ENCODE measurements around the gene OR6T1. TPM values are rescaled to one million over a fixed set of nuclear protein-coding genes. Genes with fewer than 3 reads are reported as not detected.
A peak's percentile ranks its signal among the peaks of the same experiment; 100 is the strongest.

Gene OR6T1
- total and polyA plus RNA-seq, 9 of the 15 experiments (the other 6 are each of a cell fraction or from before 2014, with no cell fraction given), result not detected

DNA sequence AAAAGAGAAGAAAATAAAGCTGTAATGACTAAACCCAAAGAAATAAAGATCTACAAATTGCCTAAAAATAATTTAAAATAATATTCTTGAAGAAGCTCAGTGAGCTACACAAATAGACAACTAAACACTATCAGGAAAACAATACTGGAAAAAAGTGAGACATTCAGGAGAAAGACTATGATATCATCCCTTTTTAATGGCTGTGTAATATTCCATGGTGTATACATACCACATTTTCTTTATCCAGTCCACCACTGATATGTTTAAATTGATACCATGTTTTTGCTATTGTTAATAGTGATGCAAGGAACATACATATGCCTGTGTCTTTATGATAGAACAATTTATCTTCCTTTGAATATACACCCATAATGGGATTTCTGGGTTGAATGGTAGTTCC lies 13.1 kb upstream of the OR6T1 start:
- no peak for FAIRE-seq
- no peak overlapping the region for H3K27ac ChIP-seq (ENCODE audit: extremely low read depth, low read depth, low read length)
- ATAC-seq, result no peak

More for the DNA sequence above, 13.1 kb upstream of the OR6T1 start:
- no peak overlapping the region for H2AFZ ChIP-seq (ENCODE audit: low read depth, low read length)
- POLR2A ChIA-PET, result interaction anchor here (1.1 kb wide), 1 partner anchor 13 kb away, joined by 3 read pairs; the partner anchor contains the start of gene OR6T1
- H3K4me3 ChIP-seq, result no peak overlapping the region
- no peak overlapping the region for H3K9ac ChIP-seq (ENCODE audit: insufficient read depth in 1 of 2, low read depth in 2 of 2, low read length in 2 of 2)
- no peaks in the 10 kb centered on the region for H3K9me1 ChIP-seq (ENCODE audit: control insufficient read depth, insufficient read depth, low read length)
- no peaks in the 10 kb centered on the region for H3K79me2 ChIP-seq (ENCODE audit: control insufficient read depth, insufficient read depth, low read length)
- intact Hi-C loops (cut with micrococcal nuclease) (no loop called here), in situ Hi-C loops (cut with MboI) (no loop called here)
- BruUV-seq (replicated peaks), result no TSS peak
- no peak for DNase-seq (ENCODE audit: extremely low read depth in 1 of 4, low spot score in 3 of 4)
- H3K4me2 ChIP-seq (ENCODE audit: insufficient read depth, low read length), result no peak overlapping the region
- CTCF ChIA-PET (ENCODE audit: low intra/inter-chr PET ratio), result no interaction called here
- no peaks in the 10 kb centered on the region for H3K9me3 ChIP-seq (replicated peaks; ENCODE audit: control insufficient read depth, insufficient read depth, low read depth, low read length)
- H4K20me1 ChIP-seq (replicated peaks; ENCODE audit: control insufficient read depth, insufficient read depth, low read length), result no peaks in the 10 kb centered on the region
- TF ChIP-seq, protein P1, sequence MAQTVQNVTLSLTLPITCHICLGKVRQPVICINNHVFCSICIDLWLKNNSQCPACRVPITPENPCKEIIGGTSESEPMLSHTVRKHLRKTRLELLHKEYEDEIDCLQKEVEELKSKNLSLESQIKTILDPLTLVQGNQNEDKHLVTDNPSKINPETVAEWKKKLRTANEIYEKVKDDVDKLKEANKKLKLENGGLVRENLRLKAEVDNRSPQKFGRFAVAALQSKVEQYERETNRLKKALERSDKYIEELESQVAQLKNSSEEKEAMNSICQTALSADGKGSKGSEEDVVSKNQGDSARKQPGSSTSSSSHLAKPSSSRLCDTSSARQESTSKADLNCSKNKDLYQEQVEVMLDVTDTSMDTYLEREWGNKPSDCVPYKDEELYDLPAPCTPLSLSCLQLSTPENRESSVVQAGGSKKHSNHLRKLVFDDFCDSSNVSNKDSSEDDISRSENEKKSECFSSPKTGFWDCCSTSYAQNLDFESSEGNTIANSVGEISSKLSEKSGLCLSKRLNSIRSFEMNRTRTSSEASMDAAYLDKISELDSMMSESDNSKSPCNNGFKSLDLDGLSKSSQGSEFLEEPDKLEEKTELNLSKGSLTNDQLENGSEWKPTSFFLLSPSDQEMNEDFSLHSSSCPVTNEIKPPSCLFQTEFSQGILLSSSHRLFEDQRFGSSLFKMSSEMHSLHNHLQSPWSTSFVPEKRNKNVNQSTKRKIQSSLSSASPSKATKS (CRISPR knock-in tag; IDR thresholded peaks at IDR 0.05), result no peak
- TF ChIP-seq RFX5 (IDR thresholded peaks at IDR 0.05; ENCODE audit: low read depth, low read length), result no peak
- TF ChIP-seq, protein P2, sequence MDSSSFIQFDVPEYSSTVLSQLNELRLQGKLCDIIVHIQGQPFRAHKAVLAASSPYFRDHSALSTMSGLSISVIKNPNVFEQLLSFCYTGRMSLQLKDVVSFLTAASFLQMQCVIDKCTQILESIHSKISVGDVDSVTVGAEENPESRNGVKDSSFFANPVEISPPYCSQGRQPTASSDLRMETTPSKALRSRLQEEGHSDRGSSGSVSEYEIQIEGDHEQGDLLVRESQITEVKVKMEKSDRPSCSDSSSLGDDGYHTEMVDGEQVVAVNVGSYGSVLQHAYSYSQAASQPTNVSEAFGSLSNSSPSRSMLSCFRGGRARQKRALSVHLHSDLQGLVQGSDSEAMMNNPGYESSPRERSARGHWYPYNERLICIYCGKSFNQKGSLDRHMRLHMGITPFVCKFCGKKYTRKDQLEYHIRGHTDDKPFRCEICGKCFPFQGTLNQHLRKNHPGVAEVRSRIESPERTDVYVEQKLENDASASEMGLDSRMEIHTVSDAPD (CRISPR knock-in tag; IDR thresholded peaks at IDR 0.05), result no peak
- TF ChIP-seq RBM25 (IDR thresholded peaks at IDR 0.05; ENCODE audit: low read depth, low read length, severe bottlenecking), result peak; percentile 62
- no peak for TF ChIP-seq MYC (IDR thresholded peaks at IDR 0.05; ENCODE audit: low read depth, low read length)
- no peak for TF ChIP-seq MYC (CRISPR knock-in tag; IDR thresholded peaks at IDR 0.05; ENCODE audit: borderline replicate concordance, low read depth)
- TF ChIP-seq MCM5 (IDR thresholded peaks at IDR 0.05; ENCODE audit: low read depth), result no peak
- peak; percentile 63 for TF ChIP-seq ZNF146 (CRISPR knock-in tag; IDR thresholded peaks at IDR 0.05; ENCODE audit: unreplicated experiment)
- no peaks in the 10 kb centered on the region for H3K36me3 ChIP-seq (ENCODE audit: control insufficient read depth, insufficient read depth, low read length)
- H3K4me1 ChIP-seq (replicated peaks in 1 of 2; ENCODE audit: control insufficient read depth in 2 of 2, insufficient read depth in 2 of 2, low read length in 2 of 2), result no peaks in the 10 kb centered on the region
- no peaks in the 10 kb centered on the region for H3K27me3 ChIP-seq (ENCODE audit: control insufficient read depth in 2 of 2, insufficient read depth in 2 of 2, low read length in 2 of 2)

Measured in K562 (cell line).